Measurements from ENCODE around the gene RORB.

DNA sequence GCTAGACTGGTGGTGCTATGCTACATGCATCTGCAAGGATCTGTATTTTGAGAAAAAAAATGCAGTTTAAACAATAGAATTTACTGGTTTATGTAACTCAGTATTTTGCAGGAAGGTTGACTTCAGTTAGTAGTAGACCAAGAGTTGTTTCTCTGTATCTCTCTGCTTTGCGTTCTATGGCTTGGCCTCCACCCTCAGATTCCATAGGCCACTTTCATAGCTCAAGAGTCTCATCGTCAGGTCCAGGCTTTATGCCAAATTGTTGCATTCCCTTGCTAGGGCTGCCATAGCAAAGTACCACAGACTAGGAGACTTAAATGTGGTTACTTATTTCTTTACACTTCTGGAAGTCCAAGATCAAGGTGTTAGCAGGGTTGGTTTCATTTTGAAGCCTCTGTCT lies 48.1 kb upstream of the RORB start:
- TF ChIP-seq EZH2 (IDR thresholded peaks at IDR 0.05) (no peak), POLR2AphosphoS5 (IDR thresholded peaks at IDR 0.05; ENCODE audit: borderline replicate concordance, low read depth, low read length) (no peak), FOXP2 (optimal IDR thresholded peaks at IDR 0.05; ENCODE audit: control extremely low read depth, extremely low read length, insufficient read depth) (no peak)

Measured in SK-N-MC (cell line).